Dermis blood vessel endothelial cell (primary cell): ENCODE data around the gene FETUB. TPM values are rescaled to one million over a fixed set of nuclear protein-coding genes. Genes with fewer than 3 reads are reported as not detected.
A peak's percentile ranks its signal among the peaks of the same experiment; 100 is the strongest.
"Not testable (repeated sequence)": the region's sequence is repeated elsewhere in the genome, so short reads cannot be mapped to it uniquely, and the experiment has no call there.

ENCODE experiments used
- DNase-seq: peaks from one replicate; pipeline ENCODE4 v3.0.0; 2010
- total RNA-seq: library from RNA; depleted of rRNA; stranded (reverse); fragments of >200 nt; gene quantifications from 2 replicates; pipeline ENCODE4 v1.2.3, GENCODE V29; 2014

Gene FETUB
- total RNA-seq, 1 donor from 2014 or later: not detected

- DNase-seq: peak; percentile 14
These were observed 26.4 kb upstream of the FETUB start for GRCh38 chr3:186613637-186614265.

- no peak for DNase-seq
These were observed 26.0 kb upstream of the FETUB start for GRCh38 chr3:186614266-186614596.

DNA sequence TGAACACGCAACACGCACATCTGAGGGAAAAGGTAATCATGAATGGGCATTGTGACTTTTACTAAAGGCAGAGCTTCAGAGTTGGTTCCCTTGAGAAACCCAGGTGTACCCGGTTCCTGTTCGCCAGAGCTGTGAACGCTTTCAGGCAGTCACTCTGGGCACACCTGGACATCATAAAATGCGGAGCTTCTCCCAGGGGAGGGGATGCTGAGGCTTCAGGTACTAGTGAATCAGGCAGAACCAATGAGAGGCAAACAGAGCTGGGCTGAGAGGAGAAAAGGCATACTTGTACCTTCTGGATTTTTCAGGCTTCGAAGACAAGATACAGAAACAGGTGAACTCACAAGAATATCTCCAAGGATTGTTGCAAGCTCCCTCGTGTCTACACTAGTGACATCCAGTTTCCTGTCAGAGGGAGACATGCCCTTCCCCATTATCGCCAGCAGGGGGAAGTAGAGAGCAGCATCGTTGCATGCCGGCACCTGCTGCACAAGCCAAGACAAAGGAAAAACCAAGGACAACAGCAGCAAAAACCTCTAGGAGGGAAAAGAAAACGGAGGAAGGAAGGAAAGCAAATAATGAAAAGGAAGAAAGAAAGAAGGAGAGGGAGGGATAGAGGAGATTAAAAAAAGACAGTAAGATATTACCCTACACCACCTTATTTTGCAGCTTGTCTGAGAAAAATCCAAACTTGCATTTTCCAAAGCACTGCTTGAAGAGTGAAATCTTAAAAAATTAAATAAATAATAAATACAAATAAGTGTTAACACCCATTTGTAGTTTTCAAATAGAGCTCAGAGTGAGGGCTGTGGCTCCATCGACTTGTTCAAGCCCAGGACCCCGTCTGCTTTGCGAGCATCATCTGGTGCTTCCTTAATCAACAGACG, 25.4 kb upstream of the FETUB start:
- peak; percentile 86 for DNase-seq

DNA sequence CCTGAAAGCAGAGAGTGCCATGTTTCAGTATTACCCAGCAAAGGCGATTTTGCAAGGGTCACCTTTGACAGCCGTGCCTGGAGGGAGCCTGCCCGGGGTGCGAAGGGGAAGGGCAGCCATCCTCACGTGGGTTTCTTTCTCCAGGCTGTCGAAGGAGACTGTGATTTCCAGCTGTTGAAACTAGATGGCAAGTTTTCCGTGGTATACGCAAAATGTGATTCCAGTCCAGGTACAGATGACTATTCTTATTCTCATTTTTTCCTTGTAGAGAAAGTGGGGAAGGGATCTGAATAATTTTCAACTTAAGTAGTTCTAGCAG, 23.9 kb upstream of the FETUB start:
- DNase-seq: no peak

GRCh38 chr3:186617036-186617946, 22.9 kb upstream of the FETUB start:
- DNase-seq: peak; percentile 88

- no peak for DNase-seq
These were observed 21.8 kb upstream of the FETUB start for GRCh38 chr3:186618318-186618938.

DNA sequence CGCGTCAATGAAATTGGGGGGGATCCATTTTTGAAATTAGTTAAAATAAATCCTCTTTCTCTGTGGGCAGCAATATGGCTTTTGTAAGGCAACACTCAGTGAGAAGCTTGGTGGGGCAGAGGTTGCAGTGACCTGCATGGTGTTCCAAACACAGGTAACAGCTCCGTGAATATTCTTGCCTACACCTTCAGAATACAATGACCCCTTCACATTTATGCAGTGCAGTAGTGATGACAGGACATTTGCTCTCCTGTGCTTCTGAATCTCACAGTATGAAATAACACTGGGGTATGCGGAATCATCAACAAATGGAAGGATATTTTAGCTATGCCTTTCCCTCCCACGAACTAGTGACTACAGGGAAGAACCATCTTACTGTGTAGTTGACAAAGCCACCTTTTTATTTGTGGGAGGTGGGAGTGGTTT, 20.4 kb upstream of the FETUB start:
- DNase-seq: no peak

GRCh38 chr3:186620213-186621092, 19.7 kb upstream of the FETUB start:
- no peak for DNase-seq

- DNase-seq: no peak
These were observed 18.1 kb upstream of the FETUB start for GRCh38 chr3:186621894-186622650.

- no peak for DNase-seq
These were observed 17.4 kb upstream of the FETUB start for GRCh38 chr3:186622651-186623310.

GRCh38 chr3:186624598-186624997, 15.6 kb upstream of the FETUB start:
- no peak for DNase-seq

DNA sequence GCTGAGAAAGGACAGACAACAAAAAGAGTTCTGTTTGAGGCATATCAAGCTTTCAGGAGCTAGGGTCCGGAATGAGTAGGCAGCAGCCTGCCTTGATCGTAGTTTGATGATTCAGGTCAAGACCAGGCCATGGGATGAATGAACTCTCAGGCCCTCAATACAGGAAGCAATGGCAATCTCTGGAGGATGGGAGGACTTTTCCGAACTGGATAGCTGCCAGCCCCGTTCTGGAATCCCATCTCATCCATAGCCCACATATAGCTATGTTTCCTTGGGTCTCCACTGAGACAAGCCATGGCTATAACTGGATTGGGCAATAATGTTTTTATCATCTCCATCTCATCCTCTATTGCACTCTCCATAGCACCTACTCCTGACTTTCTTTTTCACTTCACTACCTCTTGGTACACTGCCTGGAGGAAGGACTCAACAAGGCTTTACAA, 14.6 kb upstream of the FETUB start:
- DNase-seq: no peak

- no peak for DNase-seq
These were observed 13.8 kb upstream of the FETUB start for GRCh38 chr3:186626254-186626847.

DNA sequence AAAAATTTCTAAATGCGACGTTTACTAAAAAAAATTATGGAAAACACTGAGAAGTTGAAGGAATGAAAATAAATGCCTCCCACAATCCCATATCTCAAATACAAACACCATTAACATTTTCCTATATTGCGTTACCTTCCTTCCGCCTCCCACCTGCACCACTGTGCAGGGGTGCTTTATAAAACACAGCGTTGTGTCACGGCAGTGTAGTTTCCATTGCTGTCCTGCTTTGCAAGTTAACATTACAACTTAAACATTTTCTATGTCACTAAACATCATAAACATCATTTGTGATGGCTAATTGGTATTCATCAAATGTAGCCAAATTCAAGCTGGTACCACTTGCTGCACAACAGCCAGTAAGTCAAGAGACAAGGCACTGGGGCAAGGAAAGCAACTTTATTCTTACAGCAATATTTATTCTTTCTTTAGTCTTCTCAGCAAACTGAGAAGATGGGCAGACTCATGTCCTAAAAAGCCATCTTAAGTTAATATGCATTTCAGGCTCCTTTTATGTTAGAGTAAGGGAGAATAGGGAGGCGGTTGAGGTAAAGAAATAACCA, 12.3 kb upstream of the FETUB start:
- no peak for DNase-seq

GRCh38 chr3:186628756-186629155, 11.4 kb upstream of the FETUB start:
- DNase-seq: no peak

GRCh38 chr3:186630950-186631641, 9.1 kb upstream of the FETUB start:
- no peak for DNase-seq

- no peak for DNase-seq
These were observed 6.7 kb upstream of the FETUB start for GRCh38 chr3:186633481-186633880.

- not testable (repeated sequence) for DNase-seq
These were observed 6.0 kb upstream of the FETUB start for GRCh38 chr3:186634207-186634606.

DNA sequence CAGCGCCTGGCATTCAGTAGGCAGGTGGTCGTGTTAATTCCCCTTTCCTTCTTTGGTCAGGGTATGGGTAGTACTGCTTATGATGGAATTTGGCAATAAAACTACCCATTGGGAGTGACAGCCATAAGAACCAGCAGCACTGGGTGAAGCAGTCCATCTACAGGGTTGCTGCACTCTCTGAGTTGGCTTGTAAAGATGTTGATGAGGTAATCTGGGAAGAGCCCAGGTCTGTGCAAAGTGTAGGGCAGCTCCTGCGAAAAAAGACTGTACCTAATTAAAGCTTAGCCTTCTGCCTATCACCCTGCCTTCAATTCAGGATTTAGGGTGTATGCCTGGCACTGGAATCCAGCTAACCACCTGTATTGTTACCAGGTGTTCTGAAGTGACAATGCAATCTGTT, 4.7 kb upstream of the FETUB start:
- DNase-seq: no peak
